WTC11 (cell line): ENCODE data around the gene TAF3. TPM values are rescaled to one million over a fixed set of nuclear protein-coding genes. Genes with fewer than 3 reads are reported as not detected.

Experiments
- ATAC-seq: fragments of 200-7000 bp; cut with Tn5 transposase; 2 replicates; pipeline ENCODE4 v1.10.0; 2021; ENCODE audit warnings: mild to moderate bottlenecking, moderate library complexity
- CTCF ChIA-PET: fragments of 300-600 bp; sonication (Branson Sonifier 250); formaldehyde crosslinking; loops from one replicate; lab custom pipeline; 2021; ENCODE audit warnings: antibody characterized with exemption; lab: Charles Lee
- POLR2A ChIA-PET: fragments of 350-600 bp; sonication (Branson Sonifier 250); formaldehyde crosslinking; loops from one replicate; lab custom pipeline; 2021; ENCODE audit warnings: antibody characterized with exemption; lab: Charles Lee
- DNase-seq: peaks from one replicate; pipeline ENCODE4 v3.0.0; 2021; ENCODE audit warnings: low spot score
- H3K27ac Mint-ChIP-seq: 2 replicates; pipeline ENCODE4 v1.8.0; 2021; ENCODE audit warnings: mixed read lengths
- H3K27me3 Mint-ChIP-seq: 2 replicates; pipeline ENCODE4 v1.8.0; 2021; ENCODE audit warnings: low read depth, mild to moderate bottlenecking, moderate library complexity, mixed read lengths
- H3K36me3 Mint-ChIP-seq: 2 replicates; pipeline ENCODE4 v1.8.0; 2021; ENCODE audit warnings: mixed read lengths
- H3K4me1 Mint-ChIP-seq: 2 replicates; pipeline ENCODE4 v1.8.0; 2022; ENCODE audit warnings: mixed read lengths
- H3K4me3 Mint-ChIP-seq: 2 replicates; pipeline ENCODE4 v1.8.0; 2021; ENCODE audit warnings: mild to moderate bottlenecking, moderate library complexity, mixed read lengths
- H3K9me3 Mint-ChIP-seq: 2 replicates; pipeline ENCODE4 v1.8.0; 2021; ENCODE audit warnings: mixed read lengths
- CBFB ChIP-seq: sonication (generic); formaldehyde crosslinking; IDR thresholded peaks from 2 replicates; pipeline ENCODE4 v1.8.1; 2022; ENCODE audit warnings: mild to moderate bottlenecking, low read depth, missing genetic modification reagents
- ETV6 ChIP-seq: sonication (generic); formaldehyde crosslinking; IDR thresholded peaks from 2 replicates; pipeline ENCODE4 v1.8.1; 2022; ENCODE audit warnings: mild to moderate bottlenecking, missing genetic modification reagents
- HMGA2 ChIP-seq: fragments of 250-450 bp; sonication (Bioruptor Pico); IDR thresholded peaks from 2 replicates; pipeline ENCODE4 v1.4.0; 2021; ENCODE audit warnings: mild to moderate bottlenecking, moderate library complexity
- MYBL2 ChIP-seq: sonication (generic); formaldehyde crosslinking; IDR thresholded peaks from 2 replicates; pipeline ENCODE4 v1.8.1; 2023; ENCODE audit warnings: mild to moderate bottlenecking, moderate library complexity, missing genetic modification reagents
- NR2C2 ChIP-seq: sonication (generic); formaldehyde crosslinking; IDR thresholded peaks from 2 replicates; pipeline ENCODE4 v1.8.0; 2022; ENCODE audit warnings: mild to moderate bottlenecking, missing genetic modification reagents
- NR3C1 ChIP-seq: sonication (generic); formaldehyde crosslinking; conservative IDR thresholded peaks from 2 replicates; pipeline ENCODE4 v1.8.1; 2023; ENCODE audit warnings: low read depth, mild to moderate bottlenecking, missing genetic modification reagents
- RORB ChIP-seq: fragments of 250-450 bp; sonication (Bioruptor Pico); IDR thresholded peaks from 2 replicates; pipeline ENCODE4 v1.9.0; 2021; ENCODE audit warnings: mild to moderate bottlenecking
- SMAD4 ChIP-seq: sonication (generic); formaldehyde crosslinking; IDR thresholded peaks from 2 replicates; pipeline ENCODE4 v1.8.0; 2022; ENCODE audit warnings: mild to moderate bottlenecking, missing genetic modification reagents
- TEAD4 ChIP-seq: sonication (generic); formaldehyde crosslinking; IDR thresholded peaks from 2 replicates; pipeline ENCODE4 v1.8.0; 2022; ENCODE audit warnings: mild to moderate bottlenecking, missing genetic modification reagents
- total RNA-seq: library from RNA; stranded (reverse); gene quantifications from 3 replicates; pipeline ENCODE4 v1.2.3, GENCODE V29; 2021
- TF ChIP-seq, protein P1 (sequence below): fragments of 250-450 bp; sonication (Bioruptor Pico); conservative IDR thresholded peaks from 2 replicates; pipeline ENCODE4 v1.9.0; 2021; ENCODE audit warnings: mild to moderate bottlenecking
- TF ChIP-seq, protein P2 (sequence below): sonication (generic); formaldehyde crosslinking; IDR thresholded peaks from 2 replicates; pipeline ENCODE4 v1.8.0; 2022; ENCODE audit warnings: mild to moderate bottlenecking, missing genetic modification reagents
- TF ChIP-seq, protein P3 (sequence below): sonication (generic); formaldehyde crosslinking; IDR thresholded peaks from 2 replicates; pipeline ENCODE4 v1.8.1; 2023; ENCODE audit warnings: mild to moderate bottlenecking, moderate library complexity, missing genetic modification reagents
- TF ChIP-seq, protein P4 (sequence below): fragments of 250-450 bp; sonication (Bioruptor Pico); IDR thresholded peaks from 2 replicates; pipeline ENCODE4 v2.1.2; 2022; ENCODE audit warnings: mild to moderate bottlenecking, moderate library complexity
- TF ChIP-seq, protein P5 (sequence below): fragments of 250-450 bp; sonication (Bioruptor Pico); IDR thresholded peaks from 2 replicates; pipeline ENCODE4 v1.9.0; 2021; ENCODE audit warnings: mild to moderate bottlenecking
- TF ChIP-seq, protein P6 (sequence below): sonication (generic); formaldehyde crosslinking; conservative IDR thresholded peaks from 2 replicates; pipeline ENCODE4 v1.8.1; 2022; ENCODE audit warnings: mild to moderate bottlenecking, missing genetic modification reagents
- TF ChIP-seq, protein P7 (sequence below): sonication (generic); formaldehyde crosslinking; IDR thresholded peaks from 2 replicates; pipeline ENCODE4 v1.8.0; 2022; ENCODE audit warnings: mild to moderate bottlenecking, missing genetic modification reagents

Gene TAF3
- total RNA-seq, 1 experiment from 2014 or later = 8.9 TPM

DNA sequence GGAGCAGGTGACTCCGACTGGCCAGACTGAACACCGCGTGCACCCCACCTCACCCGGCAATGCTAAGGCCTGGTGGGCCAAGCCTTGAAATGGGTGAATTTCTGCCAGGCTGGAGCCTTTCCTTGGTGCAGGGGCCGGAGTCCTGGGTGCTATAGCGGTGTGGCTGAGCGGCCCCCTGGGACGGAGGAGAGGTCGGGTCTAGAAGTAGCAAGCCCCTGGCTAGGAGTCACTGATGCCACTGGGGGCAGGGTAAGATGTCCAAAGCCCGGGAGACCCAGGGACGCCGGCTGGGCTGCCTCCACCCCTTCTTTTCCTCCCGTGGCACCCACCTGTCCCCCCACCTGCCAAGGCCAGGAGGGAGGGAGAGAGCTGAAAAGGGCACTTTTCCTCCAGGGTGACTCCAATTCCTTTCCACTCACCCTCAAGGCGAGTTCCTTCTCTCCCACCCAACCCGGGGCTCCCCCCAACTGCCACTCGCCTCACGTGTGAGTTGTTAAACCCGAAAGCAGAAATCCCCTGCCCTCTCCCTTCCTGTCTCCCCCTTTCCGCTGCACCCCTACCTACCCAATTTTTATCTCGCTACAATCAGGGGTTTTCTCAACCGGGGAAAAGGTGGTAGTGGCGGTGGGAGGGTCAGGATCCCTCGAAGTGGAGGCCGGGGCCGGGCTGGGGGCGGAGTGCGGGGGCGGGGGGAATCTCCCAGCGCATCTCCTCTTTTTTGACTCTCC lies 230.1 kb downstream of the TAF3 start:
- H3K4me3 Mint-ChIP-seq = peak overlapping the region; percentile 50; the same call in 1 of the 2 replicates
- H3K27me3 Mint-ChIP-seq = peaks cover 99% of the 10 kb centered on the region
- TF ChIP-seq HMGA2 (CRISPR knock-in tag) = no peak
- TF ChIP-seq NR3C1 (CRISPR knock-in tag) = no peak
- TF ChIP-seq, protein P1, sequence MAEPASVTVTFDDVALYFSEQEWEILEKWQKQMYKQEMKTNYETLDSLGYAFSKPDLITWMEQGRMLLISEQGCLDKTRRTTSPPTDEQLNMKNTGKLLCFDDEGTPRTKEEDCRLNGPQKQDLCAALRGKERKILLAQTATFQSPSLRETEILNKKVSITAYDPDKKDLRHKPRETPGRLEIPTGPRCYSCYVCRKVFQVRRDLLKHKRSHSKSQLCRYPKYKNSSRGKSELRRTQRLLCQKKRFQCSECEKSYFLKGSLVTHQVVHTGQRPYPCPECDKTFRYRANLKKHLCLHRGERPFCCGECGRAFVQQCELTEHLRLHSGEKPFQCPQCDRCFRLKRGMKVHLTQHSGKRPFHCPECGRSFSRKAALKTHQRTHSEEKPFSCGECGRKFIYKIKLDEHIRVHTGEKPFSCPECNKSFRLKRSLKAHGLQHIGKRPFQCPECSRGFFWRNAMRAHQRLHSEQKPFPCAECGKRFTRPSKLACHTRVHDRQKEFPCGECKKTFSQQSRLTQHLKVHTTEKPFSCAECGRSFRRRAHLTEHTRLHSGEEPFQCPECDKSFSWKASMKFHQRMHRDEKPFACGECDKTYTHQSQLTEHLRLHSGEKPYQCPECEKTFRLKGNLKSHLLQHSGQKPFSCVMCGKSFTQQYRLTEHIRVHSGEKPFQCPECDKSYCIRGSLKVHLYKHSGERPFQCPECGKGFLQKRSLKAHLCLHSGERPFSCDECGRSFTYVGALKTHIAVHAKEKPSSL (CRISPR knock-in tag) = no peak
- no peak for TF ChIP-seq NR2C2 (CRISPR knock-in tag)
- TF ChIP-seq, protein P2, sequence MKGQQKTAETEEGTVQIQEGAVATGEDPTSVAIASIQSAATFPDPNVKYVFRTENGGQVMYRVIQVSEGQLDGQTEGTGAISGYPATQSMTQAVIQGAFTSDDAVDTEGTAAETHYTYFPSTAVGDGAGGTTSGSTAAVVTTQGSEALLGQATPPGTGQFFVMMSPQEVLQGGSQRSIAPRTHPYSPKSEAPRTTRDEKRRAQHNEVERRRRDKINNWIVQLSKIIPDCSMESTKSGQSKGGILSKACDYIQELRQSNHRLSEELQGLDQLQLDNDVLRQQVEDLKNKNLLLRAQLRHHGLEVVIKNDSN (CRISPR knock-in tag) = no peak
- TF ChIP-seq, protein P3, sequence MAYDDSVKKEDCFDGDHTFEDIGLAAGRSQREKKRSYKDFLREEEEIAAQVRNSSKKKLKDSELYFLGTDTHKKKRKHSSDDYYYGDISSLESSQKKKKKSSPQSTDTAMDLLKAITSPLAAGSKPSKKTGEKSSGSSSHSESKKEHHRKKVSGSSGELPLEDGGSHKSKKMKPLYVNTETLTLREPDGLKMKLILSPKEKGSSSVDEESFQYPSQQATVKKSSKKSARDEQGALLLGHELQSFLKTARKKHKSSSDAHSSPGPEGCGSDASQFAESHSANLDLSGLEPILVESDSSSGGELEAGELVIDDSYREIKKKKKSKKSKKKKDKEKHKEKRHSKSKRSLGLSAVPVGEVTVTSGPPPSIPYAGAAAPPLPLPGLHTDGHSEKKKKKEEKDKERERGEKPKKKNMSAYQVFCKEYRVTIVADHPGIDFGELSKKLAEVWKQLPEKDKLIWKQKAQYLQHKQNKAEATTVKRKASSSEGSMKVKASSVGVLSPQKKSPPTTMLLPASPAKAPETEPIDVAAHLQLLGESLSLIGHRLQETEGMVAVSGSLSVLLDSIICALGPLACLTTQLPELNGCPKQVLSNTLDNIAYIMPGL (CRISPR knock-in tag) = no peak
- TF ChIP-seq RORB (CRISPR knock-in tag) = no peak
- no peak for TF ChIP-seq SMAD4
- TF ChIP-seq, protein P4, sequence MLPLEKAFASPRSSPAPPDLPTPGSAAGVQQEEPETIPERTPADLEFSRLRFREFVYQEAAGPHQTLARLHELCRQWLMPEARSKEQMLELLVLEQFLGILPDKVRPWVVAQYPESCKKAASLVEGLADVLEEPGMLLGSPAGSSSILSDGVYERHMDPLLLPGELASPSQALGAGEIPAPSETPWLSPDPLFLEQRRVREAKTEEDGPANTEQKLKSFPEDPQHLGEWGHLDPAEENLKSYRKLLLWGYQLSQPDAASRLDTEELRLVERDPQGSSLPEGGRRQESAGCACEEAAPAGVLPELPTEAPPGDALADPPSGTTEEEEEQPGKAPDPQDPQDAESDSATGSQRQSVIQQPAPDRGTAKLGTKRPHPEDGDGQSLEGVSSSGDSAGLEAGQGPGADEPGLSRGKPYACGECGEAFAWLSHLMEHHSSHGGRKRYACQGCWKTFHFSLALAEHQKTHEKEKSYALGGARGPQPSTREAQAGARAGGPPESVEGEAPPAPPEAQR (CRISPR knock-in tag) = no peak
- no peak for TF ChIP-seq ETV6
- no peak for TF ChIP-seq TEAD4 (CRISPR knock-in tag)
- TF ChIP-seq, protein P5, sequence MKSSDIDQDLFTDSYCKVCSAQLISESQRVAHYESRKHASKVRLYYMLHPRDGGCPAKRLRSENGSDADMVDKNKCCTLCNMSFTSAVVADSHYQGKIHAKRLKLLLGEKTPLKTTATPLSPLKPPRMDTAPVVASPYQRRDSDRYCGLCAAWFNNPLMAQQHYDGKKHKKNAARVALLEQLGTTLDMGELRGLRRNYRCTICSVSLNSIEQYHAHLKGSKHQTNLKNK = no peak
- no peak for TF ChIP-seq CBFB
- no peak for TF ChIP-seq MYBL2
- TF ChIP-seq, protein P6, sequence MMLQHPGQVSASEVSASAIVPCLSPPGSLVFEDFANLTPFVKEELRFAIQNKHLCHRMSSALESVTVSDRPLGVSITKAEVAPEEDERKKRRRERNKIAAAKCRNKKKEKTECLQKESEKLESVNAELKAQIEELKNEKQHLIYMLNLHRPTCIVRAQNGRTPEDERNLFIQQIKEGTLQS (CRISPR knock-in tag) = no peak
- TF ChIP-seq, protein P7, sequence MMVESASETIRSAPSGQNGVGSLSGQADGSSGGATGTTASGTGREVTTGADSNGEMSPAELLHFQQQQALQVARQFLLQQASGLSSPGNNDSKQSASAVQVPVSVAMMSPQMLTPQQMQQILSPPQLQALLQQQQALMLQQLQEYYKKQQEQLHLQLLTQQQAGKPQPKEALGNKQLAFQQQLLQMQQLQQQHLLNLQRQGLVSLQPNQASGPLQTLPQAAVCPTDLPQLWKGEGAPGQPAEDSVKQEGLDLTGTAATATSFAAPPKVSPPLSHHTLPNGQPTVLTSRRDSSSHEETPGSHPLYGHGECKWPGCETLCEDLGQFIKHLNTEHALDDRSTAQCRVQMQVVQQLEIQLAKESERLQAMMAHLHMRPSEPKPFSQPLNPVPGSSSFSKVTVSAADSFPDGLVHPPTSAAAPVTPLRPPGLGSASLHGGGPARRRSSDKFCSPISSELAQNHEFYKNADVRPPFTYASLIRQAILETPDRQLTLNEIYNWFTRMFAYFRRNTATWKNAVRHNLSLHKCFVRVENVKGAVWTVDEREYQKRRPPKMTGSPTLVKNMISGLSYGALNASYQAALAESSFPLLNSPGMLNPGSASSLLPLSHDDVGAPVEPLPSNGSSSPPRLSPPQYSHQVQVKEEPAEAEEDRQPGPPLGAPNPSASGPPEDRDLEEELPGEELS (CRISPR knock-in tag) = no peak
- TF ChIP-seq, all 79 proteins: peak for 0
- Mint-ChIP-seq H3K27ac (no peak overlapping the region), H3K4me1 (peaks cover 68% of the 10 kb centered on the region), H3K36me3 (no peaks in the 10 kb centered on the region), H3K9me3 (no peaks in the 10 kb centered on the region)
- no peak for ATAC-seq
- CTCF ChIA-PET = interaction anchor here (1.3 to 1.8 kb wide), 2 partner anchors 12 to 176 kb away, joined by 3 to 5 read pairs; no protein-coding TSS in a partner anchor
- POLR2A ChIA-PET = interaction anchor here (0.6 kb wide), 1 partner anchor 176 kb away, joined by 3 read pairs; no protein-coding TSS in a partner anchor
- DNase-seq = no peak
